ENCODE results near the gene DAB1.

DAB1 gene

DNA sequence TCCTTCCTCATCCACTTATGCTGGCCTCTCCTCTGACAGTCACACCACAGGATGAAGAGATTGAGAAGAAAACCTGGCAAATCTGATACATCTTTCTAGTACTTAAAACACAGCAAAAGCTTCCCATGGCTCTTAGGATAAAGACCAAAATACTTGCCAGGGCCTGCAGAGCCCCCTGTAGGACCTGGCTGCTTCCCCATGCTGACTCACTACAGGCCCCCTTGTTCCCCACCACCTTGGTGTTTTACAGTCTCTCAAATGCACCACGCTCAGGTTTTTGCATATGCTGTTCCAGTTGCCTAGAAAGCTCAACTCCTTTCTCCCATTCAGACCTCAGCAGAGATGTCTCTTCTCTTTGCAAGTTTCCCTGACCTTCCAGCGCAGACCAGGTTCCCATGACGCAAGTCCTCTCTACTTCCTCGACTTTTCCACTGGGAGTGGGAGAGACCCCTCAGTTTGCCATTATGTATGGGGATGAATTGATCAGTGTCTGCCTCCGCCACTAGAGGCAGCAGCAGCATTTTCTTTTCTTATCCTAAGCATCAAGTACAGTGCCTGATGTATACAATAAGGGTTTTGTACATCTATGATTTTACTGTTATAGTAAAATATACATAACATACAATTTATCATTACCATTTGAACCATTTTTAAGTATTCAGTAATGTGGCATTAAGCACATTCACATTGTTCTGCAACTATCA lies 344.3 kb downstream of the DAB1 start:
- DNase-seq (ENCODE audit: low read depth in 2 of 2): no peak

DNA sequence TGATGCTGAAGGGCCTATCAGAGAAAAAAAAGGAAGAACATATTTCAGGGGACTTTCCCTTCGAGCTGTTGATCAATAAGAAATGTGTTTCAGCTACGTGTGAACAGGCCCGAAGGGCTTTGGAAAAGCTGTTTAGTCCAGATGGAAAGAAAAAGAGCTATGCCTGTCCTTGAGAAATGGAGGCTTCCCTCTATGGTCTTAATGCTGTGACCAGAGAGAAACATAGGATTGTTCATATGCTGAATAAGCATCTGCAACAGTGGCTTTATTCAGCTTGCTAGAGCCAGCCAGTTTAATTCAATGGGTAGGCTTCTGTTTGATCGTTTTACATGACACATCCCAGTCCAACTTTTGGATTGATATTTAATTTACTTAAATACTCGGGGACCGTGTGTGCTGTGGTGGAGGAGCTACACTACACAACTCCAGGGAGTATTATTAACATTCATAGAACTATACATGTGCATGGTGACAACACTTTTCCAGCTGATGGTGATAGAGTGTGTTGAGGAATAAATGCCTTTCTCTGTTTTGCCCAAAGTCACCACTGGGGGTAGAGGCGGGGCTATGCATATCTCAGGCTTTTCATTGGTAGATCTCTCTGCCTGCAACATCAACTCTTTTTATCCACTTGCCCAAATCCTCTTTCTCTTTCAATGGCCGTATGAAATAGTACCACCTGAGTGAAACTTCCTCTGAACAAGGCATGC lies 351.3 kb downstream of the DAB1 start:
- DNase-seq (ENCODE audit: low read depth in 2 of 2): no peak

DNA sequence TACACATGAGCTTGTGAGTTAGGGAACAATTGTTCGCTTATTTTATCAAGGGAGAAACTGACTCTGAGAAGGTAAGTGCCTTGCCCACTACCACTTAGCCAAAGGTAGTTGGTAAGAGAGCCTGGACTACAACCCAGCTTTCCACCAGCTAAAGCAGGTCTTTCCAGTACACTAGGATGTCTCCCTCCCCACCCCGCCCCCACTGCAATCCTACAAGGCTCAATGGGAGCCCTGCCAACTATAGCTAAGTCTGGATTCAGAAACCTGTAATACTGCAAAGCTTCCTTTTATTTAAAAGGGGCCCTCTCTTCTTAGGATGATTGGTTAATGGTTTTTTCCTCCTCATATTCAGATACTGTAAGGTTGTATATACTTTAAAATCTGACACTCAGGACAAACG lies 356.0 kb downstream of the DAB1 start:
- no peak for DNase-seq (ENCODE audit: low read depth in 2 of 2)

DNA sequence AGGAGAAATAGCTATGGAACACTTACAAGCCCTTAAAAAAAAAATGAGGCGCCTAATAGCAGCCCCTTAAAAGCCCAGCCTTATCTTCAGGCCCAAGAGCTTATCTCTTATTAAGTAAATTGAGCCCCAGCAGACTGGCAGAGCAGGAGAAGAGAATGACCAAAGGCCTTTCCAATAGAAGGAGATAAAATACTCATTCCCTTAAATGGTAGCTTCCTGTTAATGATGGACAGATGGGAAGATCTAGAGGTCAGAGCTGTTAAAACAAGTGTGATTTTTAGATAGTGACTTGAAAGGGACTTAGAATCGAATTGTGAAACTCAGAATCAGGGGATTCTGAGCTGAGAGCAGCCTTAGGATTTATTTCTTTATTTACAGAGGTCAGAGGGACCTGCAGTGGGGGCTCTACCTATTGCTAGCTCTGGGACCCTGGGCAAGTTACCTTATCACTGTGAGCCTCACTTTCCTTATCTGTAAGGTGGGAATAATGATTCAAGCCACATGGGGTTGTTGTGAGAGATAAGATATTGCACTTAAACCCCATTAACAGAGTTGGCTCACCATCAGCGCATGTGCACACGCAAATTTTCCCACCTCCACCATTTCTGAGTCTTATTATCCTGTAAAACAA lies 356.8 kb downstream of the DAB1 start:
- DNase-seq (ENCODE audit: low read depth in 2 of 2): no peak

DNA sequence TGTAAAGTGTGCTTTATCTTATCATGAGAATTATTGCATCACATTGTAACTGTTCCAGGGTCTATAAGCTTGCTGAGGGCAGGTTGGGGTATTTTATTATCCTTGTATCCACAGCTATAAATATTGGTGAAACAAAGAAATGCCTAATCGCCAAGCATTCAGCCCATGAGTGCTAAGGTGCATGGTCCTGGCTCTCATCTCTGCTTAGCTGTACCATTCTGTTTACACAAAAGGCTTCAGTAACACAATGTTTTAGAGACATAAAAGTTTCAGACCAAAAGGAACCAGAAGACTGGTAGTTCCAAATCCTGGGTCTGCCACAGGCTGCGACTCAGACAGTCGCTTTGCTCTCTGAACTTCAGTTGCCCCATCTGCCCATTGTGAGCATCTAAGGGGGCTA lies 358.4 kb downstream of the DAB1 start:
- no peak for DNase-seq (ENCODE audit: low read depth in 2 of 2)

DNA sequence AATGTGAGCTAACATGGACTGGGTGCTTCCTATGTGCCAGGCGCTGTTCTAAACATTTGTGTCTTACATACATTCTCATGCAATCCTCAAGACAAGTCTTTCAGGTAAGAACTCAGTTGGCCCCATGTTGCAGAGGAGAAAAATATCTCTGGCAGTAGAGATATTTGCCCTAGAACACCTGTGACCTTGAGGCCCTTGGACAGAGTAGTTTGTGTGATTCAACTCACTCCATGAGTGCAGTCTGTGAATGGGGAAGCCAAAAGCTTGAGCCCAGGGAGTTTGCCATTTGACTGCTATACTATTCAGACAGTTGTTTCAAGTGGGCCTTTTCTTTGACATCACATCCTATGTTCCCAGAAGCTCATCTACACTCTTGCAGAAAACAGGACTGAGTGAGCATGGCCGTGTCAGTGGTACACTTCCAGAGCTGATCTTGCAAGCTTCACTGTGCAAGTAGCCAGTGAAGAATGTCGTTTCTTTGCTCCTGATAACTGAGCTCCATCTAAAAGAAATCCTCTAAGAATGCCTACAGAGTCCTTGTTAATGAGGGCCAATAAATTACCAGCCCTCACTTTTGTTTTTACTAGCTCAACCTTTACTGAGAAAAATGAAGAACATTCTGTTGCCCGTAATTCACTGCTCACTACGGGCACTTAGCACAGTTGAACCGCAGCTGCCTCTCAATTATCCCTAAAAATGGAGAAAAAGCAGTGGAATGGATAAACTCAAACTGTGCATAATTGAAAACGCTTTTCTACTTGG lies 359.3 kb downstream of the DAB1 start:
- DNase-seq (ENCODE audit: low read depth in 2 of 2): no peak

DNA sequence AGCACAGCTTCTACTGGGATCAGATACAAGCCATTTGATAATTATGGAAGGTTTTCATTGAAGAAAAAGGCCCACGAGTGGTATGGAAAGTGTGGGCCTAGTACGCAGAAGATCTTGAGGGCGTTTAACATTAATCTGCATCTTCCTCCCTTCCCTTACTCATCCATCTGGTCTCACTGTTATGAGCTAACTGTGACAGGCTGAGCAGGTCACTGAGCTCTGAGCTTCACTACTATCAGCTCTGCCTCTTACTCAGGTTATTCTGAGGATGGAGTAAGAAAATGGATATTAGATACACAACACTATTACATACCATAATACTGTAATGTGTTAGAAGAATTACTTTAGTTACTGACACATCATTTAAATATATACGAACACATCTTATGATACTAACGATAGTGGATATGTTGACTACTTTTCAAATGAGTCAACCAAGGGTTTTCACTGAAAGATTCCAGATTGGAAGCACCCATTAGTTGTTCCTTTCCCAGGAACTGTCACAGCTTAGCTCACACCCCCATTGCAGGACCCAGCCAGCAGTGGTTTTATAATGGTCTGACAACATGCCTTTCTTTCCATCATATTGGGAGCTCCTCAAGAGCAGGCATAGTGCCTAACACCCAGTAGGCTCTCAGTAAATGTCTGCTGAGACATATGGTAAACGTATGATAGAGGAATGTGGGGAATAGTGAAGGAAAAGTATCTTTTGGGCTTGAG lies 360.3 kb downstream of the DAB1 start:
- DNase-seq (ENCODE audit: low read depth in 2 of 2): no peak

DNA sequence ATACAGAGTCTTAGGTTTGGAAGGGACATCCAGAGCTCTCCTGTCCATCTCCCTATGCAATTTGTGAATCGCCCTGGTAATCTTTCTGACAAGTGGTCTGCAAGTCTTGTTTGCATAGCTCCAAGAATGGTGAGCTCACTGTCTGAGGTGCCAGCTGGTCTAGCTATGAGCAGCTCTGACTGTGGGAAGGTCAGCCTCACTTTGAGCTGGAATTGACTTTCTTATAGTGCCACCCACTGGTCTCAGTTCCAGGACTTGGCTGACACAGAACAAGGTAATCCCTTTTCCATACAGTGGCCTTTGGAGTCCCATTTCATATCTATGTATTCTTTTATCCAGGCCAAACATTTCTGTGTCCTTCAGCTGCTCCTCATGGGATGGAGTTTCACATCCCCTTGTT lies 362.5 kb downstream of the DAB1 start:
- DNase-seq (ENCODE audit: low read depth in 2 of 2): no peak

DNA sequence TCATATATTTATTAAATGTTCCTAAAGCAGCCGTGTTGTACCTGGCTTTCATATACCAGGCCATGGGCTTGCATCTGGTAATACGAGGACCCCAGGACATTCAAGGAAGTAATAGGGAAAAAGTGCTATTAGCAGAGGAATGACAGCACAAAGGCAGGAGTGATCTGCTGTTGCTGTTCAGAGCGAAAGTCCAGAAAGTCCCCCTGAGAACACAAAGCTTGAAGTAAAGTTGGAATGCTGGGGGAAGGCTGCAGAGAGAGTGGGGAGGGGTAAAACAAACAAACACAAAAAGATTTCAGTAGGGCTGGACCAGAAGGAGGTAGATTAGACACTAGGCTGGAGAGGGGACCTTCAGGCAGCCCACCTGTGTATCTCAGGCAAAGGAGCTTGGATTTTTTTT lies 363.4 kb downstream of the DAB1 start:
- no peak for DNase-seq (ENCODE audit: low read depth in 2 of 2)

DNA sequence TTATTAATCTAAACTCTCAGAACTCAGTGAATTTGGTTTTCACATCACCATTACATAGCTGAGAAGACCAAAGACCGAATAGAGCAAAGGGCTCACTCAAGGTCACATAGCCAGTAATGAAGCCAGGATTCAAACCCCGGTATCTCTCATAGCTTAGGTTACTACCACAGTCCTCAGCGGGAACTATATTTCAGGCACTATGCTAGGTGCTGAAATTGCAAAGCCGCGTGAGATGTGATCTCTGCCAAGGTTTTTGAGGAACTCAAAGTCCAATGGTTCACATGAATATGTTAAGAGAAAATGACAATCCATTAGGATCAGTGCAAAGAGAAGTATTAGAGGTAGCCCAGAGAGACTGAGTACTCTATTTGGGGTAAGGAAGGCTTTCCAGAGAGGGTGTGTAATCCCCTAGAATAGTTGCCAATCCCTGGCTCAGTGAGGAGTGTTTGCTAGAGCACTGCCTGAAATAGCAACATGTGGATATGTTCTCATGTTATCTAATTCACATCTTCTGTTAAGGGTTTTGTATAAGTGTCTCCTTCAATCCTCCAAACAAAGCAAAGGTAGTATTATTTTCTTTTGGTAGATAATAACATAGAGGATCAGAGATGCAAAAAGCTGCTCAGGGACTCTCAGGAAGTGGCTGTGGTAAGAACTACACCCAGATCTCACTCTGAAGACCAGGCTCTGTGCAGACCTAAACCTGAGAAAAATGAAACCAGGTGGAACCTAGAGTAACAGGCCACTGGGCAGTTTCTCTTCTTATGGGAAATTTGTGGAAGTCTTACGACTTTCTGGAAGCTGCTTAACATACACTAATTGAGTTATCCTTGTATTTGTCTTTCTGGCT lies 365.0 kb downstream of the DAB1 start:
- no peak for DNase-seq (ENCODE audit: low read depth in 2 of 2)

DNA sequence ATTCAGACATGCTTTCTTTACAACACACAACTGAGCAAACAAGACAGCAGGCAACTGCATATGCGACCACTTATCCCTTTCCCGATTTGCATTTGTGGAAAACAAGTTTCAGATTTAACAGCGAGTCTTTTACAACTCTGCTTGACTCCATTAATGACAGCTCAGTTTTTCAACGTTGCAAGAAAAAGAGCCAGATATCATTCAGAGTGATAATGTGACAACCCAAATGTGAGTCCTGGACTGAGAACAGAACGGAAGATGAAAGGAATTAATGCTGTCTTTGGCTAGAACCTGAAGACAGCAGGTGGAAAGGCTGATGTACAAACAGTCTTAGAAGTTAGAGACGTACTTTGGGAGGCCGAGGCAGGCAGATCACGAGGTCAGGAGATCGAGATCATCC lies 375.0 kb downstream of the DAB1 start:
- DNase-seq (ENCODE audit: low read depth in 2 of 2): no peak

DNA sequence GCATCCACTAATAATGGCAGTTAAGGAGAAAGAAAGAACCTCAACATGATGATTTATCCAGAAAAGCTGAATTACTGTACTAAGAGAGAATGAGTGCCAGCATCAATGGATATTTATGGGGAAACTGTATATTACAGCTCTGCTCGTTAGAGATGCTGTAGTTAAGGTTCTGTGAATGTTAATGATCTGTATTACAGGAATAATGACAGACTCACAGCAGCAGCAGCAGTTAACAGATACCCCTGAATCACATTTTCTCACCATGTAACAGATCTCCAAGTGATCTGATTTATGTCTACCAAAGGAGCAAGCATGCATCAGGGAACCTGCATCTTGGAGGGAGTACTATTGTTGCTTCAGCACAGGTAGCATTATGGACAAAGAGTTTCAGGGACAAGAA lies 377.4 kb downstream of the DAB1 start:
- no peak for DNase-seq (ENCODE audit: low read depth in 2 of 2)

DNA sequence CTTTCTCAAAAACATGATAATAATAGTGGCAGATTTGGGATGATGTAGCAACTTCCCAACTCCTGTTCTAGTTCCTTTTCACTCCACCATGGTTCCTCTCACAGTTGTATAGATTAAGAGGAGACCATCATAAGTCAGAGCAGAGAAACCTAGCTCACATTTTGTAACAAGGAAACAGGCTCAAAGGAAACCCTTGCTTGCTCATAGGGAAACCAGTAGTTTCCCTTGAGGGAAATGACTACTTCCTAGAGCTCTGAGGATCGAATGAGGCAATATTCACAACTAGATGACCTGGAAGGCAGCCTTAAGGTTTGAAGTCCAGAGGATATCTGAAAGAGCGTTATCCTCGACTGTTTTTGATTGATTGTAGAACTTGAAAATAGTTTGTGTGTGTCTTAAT lies 382.0 kb downstream of the DAB1 start:
- DNase-seq (ENCODE audit: low read depth in 2 of 2): no peak

DNA sequence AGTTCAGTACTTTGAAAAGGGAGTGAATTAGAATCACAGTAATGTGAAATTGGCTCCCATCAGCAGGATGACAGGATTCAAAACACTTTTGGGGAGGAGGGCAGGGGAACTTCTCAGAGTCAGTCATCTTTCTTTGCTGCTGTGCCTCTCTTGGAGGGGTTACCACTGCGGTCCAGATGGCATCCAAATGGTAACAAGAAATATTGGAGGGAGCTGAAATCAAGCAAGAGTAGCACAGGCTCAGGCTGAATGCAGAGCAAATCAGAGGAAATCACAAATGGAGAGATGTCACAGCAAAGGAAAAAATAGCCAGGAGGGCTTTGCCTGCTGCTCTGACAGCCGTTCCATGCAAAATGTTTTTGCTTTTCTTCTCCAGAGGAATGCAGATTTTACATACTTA lies 383.0 kb downstream of the DAB1 start:
- DNase-seq (ENCODE audit: low read depth in 2 of 2): no peak

DNA sequence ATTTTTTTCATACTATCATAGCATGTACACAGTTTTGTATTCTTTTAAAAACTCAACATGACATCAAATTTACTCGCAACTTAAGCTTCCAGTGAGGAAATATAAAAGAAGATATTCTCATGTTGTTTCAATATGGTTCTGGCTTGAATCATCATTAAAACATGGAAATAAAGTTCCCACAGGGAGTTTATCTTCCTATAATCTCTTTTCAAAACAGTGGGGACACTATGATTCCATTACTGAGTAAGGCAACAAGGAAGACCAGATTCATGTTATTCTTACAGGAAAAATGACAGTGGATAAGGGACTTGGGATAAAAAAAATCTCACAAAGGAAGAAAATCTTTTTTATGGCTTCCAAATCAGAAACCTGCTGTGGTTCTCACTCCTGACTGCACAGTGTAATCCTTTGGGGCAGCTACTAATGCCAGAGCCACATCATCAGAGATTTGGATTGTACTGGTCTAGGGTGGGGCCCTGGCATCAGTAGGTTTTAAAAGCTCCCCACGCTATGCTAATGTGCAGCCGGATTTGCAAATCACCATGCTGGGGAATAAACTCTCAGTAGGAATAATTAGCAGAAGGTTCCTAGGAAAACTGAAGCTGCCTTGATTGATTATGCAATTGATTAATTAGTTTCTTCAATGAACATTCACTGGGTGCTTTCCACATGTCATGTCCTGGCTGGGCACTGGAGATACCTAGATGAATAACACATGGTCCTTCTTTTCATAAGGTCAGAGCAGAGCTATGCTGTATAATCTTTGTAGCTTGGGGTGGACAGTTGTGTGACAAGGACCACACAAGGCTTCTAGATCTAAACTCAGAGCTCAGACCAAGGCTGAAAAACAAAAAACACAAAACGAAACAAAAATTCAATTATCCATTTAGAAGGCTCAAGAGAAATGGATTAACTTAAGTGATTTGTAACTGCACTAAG lies 386.9 kb downstream of the DAB1 start:
- no peak for DNase-seq (ENCODE audit: low read depth in 2 of 2)

DNA sequence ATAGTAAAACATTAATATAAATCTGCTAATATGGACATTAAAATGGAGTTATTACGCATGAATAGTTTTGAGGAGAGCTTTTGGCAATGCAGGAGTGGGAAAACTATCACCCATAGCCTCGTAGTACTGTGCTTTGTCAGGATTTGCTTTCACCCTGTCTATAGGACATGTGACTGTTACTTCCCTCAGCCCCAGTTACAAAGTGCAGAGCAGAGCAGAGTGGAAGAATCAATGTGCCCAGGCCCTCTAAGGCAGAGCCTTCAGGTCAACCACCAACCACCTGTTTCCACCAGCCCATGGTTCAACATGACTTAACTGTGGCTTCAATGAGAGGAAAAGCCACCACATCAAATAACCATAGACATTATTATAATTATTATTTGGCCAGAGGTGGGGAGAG lies 389.1 kb downstream of the DAB1 start:
- DNase-seq (ENCODE audit: low read depth in 2 of 2): no peak

DNA sequence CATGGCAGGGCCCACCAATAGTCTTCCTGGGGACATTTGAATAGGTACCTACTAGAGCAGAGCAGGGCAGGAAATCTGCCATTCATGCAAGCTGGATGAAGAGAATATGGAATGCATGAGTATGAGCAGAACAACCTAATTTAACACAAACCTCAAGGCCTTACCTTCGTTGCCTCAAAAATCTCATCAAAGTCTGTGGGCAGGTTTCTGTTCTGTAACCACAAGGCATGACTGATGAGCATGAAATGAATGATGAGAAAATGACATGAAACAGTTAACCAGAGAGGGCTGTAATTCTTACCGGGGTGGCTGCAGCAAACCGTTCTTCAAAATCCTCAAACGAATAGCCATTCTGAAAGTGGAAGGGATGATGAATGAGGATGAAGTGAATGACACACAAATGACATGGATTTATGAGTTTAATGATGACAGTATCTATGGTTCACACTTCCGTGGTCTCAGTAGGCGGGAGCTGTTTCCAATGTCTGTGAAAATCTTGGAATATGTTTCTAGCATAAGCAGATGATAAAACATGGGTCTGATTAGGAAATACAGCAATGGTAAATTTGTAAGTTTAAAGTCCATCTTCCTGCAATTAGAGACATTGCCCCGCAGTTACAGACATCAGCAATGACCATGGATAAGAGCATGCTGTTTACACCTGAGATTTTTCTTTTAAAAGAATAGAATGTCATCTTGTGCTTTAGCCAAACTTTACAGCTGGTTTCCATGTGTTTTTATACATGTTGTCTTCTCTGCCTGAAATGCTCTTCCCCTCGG lies 390.4 kb downstream of the DAB1 start:
- no peak for DNase-seq (ENCODE audit: low read depth in 2 of 2)

DNA sequence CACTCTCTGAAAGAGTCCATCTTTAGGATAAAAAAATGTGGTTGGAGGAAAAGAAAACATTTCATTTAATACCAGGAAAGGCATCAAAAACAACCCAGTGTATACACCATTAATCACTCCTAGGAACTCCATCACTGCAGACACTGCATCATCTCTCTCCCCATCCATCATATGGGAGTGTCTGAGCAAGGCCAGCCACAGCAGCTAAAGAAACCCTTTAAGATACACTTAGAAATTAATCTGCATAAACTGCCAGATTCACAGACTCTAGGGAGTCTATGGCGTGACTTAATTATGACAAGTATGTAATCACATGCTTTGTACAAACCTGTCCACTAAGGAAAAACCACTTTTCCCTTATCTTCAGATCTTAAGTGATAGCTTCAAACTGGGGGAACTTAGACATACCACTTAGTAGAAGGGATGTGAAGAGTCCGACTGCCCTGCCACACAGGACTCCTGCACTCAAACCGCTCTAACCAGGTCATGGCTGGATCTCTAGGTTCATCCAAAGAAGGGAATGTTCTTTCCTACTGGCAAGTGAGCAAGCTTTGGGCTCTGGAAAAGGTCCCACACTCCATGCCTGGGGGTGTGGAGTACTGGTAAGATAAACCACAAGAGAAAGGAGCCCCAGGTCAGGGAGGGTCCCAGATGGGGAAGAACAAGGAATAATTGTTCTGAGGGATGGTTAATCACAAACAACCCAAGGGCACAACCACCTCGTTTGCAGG lies 397.1 kb downstream of the DAB1 start:
- no peak for DNase-seq (ENCODE audit: low read depth in 2 of 2)

All from stimulated activated CD4-positive, alpha-beta T cell treated with anti-CD3 and anti-CD28 coated beads, Interleukin-15, amount 100 ng/mL, for 48 hours (primary cell).